Uterus (tissue), 4 donors: ENCODE results near the gene TMEM86A. TPM values are rescaled to one million over a fixed set of nuclear protein-coding genes. Genes with fewer than 3 reads are reported as not detected.

Source experiments
- DNase-seq, 2 donors: peaks; one replicate each; pipeline ENCODE4 v3.0.0-alpha.2; 2019 to 2020
- H3K27ac ChIP-seq, 2 donors: fragments of 200-600 bp; sonication (generic); 1 replicate in 1 of 2; 2 replicates in 1 of 2; pipeline ENCODE4 v1.5.1; 2016 to 2018
- H3K27me3 ChIP-seq, 2 donors: fragments of 200-600 bp; sonication (generic); one replicate each; pipeline ENCODE4 v1.5.1; 2018 to 2019; ENCODE audit warnings: control low read depth in 1 of 2
- H3K36me3 ChIP-seq, 2 donors: fragments of 200-600 bp; sonication (generic); one replicate each; pipeline ENCODE4 v1.5.1; 2019; ENCODE audit warnings: control low read depth in 1 of 2
- H3K4me1 ChIP-seq, 2 donors: fragments of 200-600 bp; sonication (generic); one replicate each; pipeline ENCODE4 v1.5.1; 2018 to 2019; ENCODE audit warnings: control low read depth in 1 of 2
- H3K4me3 ChIP-seq, 2 donors: fragments of 200-600 bp; sonication (generic); 1 replicate in 1 of 2; 2 replicates in 1 of 2; pipeline ENCODE4 v1.5.1; 2018 to 2019; ENCODE audit warnings: mild to moderate bottlenecking in 1 of 2
- H3K9me3 ChIP-seq, 2 donors: fragments of 200-600 bp; sonication (generic); one replicate each; pipeline ENCODE4 v1.5.1; 2019; ENCODE audit warnings: control low read depth in 1 of 2
- POLR2A ChIP-seq, 2 donors: fragments of 450-650 bp; IDR thresholded peaks; one replicate each; pipeline ENCODE4 v1.6.1; 2016; ENCODE audit warnings: antibody characterized with exemption in 2 of 2, mild to moderate bottlenecking in 1 of 2, moderate library complexity in 1 of 2
- intact Hi-C: fragments of 100-400 bp; cut with DNase I; formaldehyde crosslinking; loops from one replicate; pipeline ENCODE4 v1.15.1; 2023; ENCODE audit warnings: low total_unique reads
- total RNA-seq, 4 donors: library from RNA; depleted of rRNA in 3 of 4; stranded (reverse); fragments of >200 nt in 3 of 4; gene quantifications; one replicate each; pipeline versions ENCODE4 v1.1.0 to v1.2.4, GENCODE V29; 2014 to 2023
- TF ChIP-seq, protein P1 (sequence below), 4 experiments: fragments of 200-600 bp in 2 of 4; fragments of 450-650 bp in 2 of 4; sonication (generic) in 2 of 4; IDR thresholded peaks; one replicate each; pipeline ENCODE4 v1.5.1; 2016 to 2019; ENCODE audit warnings: antibody characterized with exemption in 4 of 4, mild to moderate bottlenecking in 2 of 4, moderate library complexity in 1 of 4
- donor health status: DM: yes; HTN: yes; CAD: no.

The TMEM86A gene
- total RNA-seq, 4 donors from 2014 or later: 1.3 to 3.9 (median 3.3) TPM

GRCh38 chr11:18723991-18724390 is 25.4 kb downstream of the TMEM86A start:
- intact Hi-C loops: no loop called here
- no peak for DNase-seq
- H3K4me1 ChIP-seq: peaks cover 0 to 7% of the 10 kb centered on the region in 2 donors
- H3K4me3 ChIP-seq: no peak overlapping the region
- H3K36me3 ChIP-seq: no peaks in the 10 kb centered on the region
- no peaks in the 10 kb centered on the region for H3K27me3 ChIP-seq
- no peak for TF ChIP-seq POLR2A (IDR thresholded peaks at IDR 0.05)
- TF ChIP-seq, protein P1, sequence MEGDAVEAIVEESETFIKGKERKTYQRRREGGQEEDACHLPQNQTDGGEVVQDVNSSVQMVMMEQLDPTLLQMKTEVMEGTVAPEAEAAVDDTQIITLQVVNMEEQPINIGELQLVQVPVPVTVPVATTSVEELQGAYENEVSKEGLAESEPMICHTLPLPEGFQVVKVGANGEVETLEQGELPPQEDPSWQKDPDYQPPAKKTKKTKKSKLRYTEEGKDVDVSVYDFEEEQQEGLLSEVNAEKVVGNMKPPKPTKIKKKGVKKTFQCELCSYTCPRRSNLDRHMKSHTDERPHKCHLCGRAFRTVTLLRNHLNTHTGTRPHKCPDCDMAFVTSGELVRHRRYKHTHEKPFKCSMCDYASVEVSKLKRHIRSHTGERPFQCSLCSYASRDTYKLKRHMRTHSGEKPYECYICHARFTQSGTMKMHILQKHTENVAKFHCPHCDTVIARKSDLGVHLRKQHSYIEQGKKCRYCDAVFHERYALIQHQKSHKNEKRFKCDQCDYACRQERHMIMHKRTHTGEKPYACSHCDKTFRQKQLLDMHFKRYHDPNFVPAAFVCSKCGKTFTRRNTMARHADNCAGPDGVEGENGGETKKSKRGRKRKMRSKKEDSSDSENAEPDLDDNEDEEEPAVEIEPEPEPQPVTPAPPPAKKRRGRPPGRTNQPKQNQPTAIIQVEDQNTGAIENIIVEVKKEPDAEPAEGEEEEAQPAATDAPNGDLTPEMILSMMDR (IDR thresholded peaks at IDR 0.05): no peak
- no peak overlapping the region for H3K27ac ChIP-seq
- no peaks in the 10 kb centered on the region for H3K9me3 ChIP-seq

- TF ChIP-seq, protein P1 (IDR thresholded peaks at IDR 0.05): no peak
- Histone ChIP-seq H3K36me3 (no peaks in the 10 kb centered on the region), H3K4me1 (no peaks in the 10 kb centered on the region), H3K27me3 (no peaks in the 10 kb centered on the region), H3K27ac (no peak within 1 kb of the TSS), H3K9me3 (no peaks in the 10 kb centered on the region), H3K4me3 (no peak within 1 kb of the TSS)
- DNase-seq: no peak
- intact Hi-C loops: no loop called here
Measured at GRCh38 chr11:18726040-18726439, 27.5 kb downstream of the TMEM86A start, which contains the start of gene IGSF22. IGSF22 (minus strand) TSS chr11:18726188; CDS start chr11:18724236, 1,952 bp downstream.

DNA sequence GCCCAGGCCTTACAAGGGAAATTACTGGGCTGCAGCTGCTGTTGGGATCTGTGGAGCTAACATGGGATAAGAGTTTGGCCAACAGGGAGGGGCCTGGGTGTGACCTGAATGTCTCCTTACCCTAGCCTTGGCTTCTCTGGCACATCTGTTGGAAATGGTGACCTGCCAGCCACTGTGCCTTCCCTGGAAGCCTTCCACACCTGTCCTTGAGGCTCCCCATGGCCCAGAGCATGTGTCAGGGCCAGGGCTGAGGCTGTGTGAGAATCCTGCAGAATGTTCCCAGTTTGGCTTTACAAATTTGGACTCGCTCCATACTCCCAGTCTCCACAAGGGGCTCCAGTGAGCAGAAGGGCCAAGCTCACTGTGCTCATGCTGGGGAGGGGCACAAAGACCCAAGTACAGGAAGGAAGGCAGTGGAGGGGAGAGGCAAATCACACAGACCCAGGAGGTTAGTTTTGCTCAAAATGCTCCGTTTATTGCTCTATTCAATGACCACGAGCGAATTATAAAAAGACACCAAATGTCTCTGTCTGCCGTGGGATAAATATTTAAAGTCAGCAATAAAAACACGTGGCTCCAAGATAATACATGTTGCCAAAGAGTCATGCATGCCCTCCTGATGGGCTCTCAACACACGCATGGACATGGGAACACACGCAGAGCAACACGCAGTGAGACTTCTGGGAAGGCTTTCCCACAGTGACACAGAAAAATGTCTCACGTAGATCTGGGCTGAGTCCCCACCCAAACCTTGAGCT is 29.1 kb downstream of the TMEM86A start:
- no peaks in the 10 kb centered on the region for H3K27me3 ChIP-seq
- intact Hi-C loops: no loop called here

GRCh38 chr11:18728658-18729057 is 30.1 kb downstream of the TMEM86A start:
- intact Hi-C loops: no loop called here
- H3K4me1 ChIP-seq: no peaks in the 10 kb centered on the region
- H3K4me3 ChIP-seq: no peak overlapping the region
- H3K36me3 ChIP-seq: no peaks in the 10 kb centered on the region
- H3K9me3 ChIP-seq: no peaks in the 10 kb centered on the region
- no peak overlapping the region for H3K27ac ChIP-seq
- no peaks in the 10 kb centered on the region for H3K27me3 ChIP-seq
- DNase-seq: no peak
- TF ChIP-seq POLR2A (IDR thresholded peaks at IDR 0.05): no peak
- TF ChIP-seq, protein P1 (IDR thresholded peaks at IDR 0.05): no peak

More for the DNA sequence above, 29.1 kb downstream of the TMEM86A start:
- H3K9me3 ChIP-seq: no peaks in the 10 kb centered on the region
- H3K27ac ChIP-seq: no peak overlapping the region
- H3K36me3 ChIP-seq: no peaks in the 10 kb centered on the region
- peak in 1 of 2 donors; percentile 24 for DNase-seq
- no peak overlapping the region for H3K4me3 ChIP-seq
- no peaks in the 10 kb centered on the region for H3K4me1 ChIP-seq
- TF ChIP-seq POLR2A (IDR thresholded peaks at IDR 0.05): no peak
- TF ChIP-seq, protein P1 (IDR thresholded peaks at IDR 0.05): peak; percentile 20 to 62 (median 48)

DNA sequence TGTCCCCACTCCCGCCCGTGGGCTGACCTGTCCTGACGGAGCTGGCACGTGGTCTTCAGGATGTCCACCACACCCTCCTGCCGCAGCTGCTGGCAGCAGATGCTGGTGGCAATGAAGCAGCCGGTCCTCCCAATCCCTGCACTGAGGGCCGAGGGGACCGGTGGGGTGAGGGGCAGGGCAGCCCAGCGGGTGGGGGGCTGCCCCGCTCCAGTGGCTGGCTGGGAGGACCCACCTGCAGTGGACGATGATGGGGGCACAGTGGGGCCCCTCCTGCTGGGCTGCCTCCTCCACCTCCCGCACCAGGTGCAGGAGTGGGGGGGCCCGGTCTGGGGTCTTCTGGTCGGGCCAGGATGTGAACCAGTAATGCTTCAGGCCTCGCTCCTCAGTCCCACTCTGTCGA is 30.8 kb downstream of the TMEM86A start:
- Histone ChIP-seq H3K36me3 (no peaks in the 10 kb centered on the region), H3K4me3 (no peak overlapping the region)
- TF ChIP-seq, protein P1 (IDR thresholded peaks at IDR 0.05): no peak
- no peak for TF ChIP-seq POLR2A (IDR thresholded peaks at IDR 0.05)

More for the DNA sequence above, 30.8 kb downstream of the TMEM86A start:
- intact Hi-C loops: no loop called here
- no peaks in the 10 kb centered on the region for H3K4me1 ChIP-seq
- no peak for DNase-seq
- H3K27me3 ChIP-seq: no peaks in the 10 kb centered on the region
- H3K9me3 ChIP-seq: no peaks in the 10 kb centered on the region
- H3K27ac ChIP-seq: no peak overlapping the region
